Measurements from ENCODE around the gene ADH1A.
"Not testable (repeated sequence)": the region's sequence is repeated elsewhere in the genome, so short reads cannot be mapped to it uniquely, and the experiment has no call there.

ADH1A gene

GRCh38 chr4:99290848-99291786 is at the start of gene ADH1A:
TSS of gene ADH1A (minus strand) at chr4:99290985. CDS start at chr4:99290914, 71 bp downstream.
- no peak for TF ChIP-seq POLR2A (IDR thresholded peaks at IDR 0.05; ENCODE audit: low read length)
- TF ChIP-seq GATA1 (IDR thresholded peaks at IDR 0.05; ENCODE audit: low read depth, low read length): no peak
- no peak for DNase-seq

GRCh38 chr4:99339172-99339571 is 48.4 kb upstream of the ADH1A start:
- TF ChIP-seq GATA1 (IDR thresholded peaks at IDR 0.05; ENCODE audit: low read depth, low read length): no peak
- no peak for DNase-seq

DNA sequence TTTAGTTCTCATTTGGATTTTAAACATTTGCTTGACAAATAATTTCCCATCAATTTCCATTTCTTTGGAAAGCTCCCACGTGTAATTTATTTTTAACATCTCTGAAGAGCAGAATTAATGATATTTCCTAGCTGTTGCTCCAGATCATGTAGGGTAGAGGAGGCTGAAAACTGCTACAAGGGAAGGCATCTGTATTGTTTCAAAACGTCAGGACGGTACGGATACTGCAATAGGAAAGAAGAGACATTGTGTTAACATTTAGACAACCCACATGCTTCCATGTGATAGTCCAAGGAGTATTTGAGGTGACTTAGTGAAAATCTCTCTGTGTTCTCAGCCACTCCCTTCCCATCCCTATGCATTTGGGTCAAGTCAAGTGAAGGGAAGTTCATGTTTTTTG is 45.8 kb upstream of the ADH1A start:
- no peak for DNase-seq
- TF ChIP-seq GATA1 (IDR thresholded peaks at IDR 0.05; ENCODE audit: low read depth, low read length): no peak
- no peak for TF ChIP-seq POLR2A (IDR thresholded peaks at IDR 0.05; ENCODE audit: low read length)

GRCh38 chr4:99334880-99335279 is 44.1 kb upstream of the ADH1A start:
- no peak for DNase-seq
- TF ChIP-seq POLR2A (IDR thresholded peaks at IDR 0.05; ENCODE audit: low read length) (no peak), GATA1 (IDR thresholded peaks at IDR 0.05; ENCODE audit: low read depth, low read length) (no peak)

- no peak for DNase-seq
- no peak for TF ChIP-seq POLR2A (IDR thresholded peaks at IDR 0.05; ENCODE audit: low read length)
- TF ChIP-seq GATA1 (IDR thresholded peaks at IDR 0.05; ENCODE audit: low read depth, low read length): no peak
Measured at GRCh38 chr4:99330648-99331047, 39.9 kb upstream of the ADH1A start.

GRCh38 chr4:99329876-99330275 is 39.1 kb upstream of the ADH1A start:
- no peak for TF ChIP-seq POLR2A (IDR thresholded peaks at IDR 0.05; ENCODE audit: low read length)
- TF ChIP-seq GATA1 (IDR thresholded peaks at IDR 0.05; ENCODE audit: low read depth, low read length): no peak
- no peak for DNase-seq

DNA sequence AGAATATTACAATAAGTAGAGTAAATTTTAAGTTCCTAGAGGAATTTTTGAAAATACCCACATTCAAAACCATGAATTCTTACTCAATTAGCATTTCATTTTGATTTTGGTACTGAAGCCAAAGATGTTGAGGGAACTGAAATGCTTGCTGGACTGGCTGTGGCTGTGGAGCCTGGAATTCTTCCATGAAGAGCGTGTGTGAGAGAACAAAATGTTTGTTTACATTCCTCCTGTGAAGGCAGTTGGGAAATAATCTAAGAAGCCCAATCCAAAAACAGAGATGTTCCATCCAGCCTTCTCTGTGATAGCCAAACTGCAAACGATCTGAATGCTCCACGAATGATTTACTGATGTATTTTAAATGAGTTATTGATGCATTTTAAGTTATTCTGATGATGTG is 34.2 kb upstream of the ADH1A start:
- DNase-seq: no peak
- no peak for TF ChIP-seq GATA1 (IDR thresholded peaks at IDR 0.05; ENCODE audit: low read depth, low read length)
- no peak for TF ChIP-seq POLR2A (IDR thresholded peaks at IDR 0.05; ENCODE audit: low read length)

DNA sequence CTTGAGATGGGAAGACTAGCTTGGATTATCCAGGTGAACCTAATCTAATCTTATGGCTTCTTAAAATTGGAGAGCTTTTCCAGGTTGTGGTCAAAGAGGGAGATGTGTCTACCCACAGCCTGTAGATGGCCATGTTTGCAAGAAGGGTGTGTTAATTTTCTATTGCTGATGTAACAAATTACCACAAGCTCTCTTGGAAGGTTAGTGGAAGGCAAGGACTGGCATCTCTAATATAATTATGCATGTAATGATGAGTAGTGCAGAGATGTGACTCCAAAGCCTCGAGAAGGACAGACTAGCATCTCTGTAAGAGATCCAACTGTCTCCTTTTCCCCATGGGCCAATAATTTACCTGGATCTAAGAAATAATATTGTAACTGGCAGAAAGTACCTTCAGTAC is 33.6 kb upstream of the ADH1A start:
- TF ChIP-seq GATA1 (IDR thresholded peaks at IDR 0.05; ENCODE audit: low read depth, low read length): no peak
- TF ChIP-seq POLR2A (IDR thresholded peaks at IDR 0.05; ENCODE audit: low read length): no peak
- no peak for DNase-seq

DNA sequence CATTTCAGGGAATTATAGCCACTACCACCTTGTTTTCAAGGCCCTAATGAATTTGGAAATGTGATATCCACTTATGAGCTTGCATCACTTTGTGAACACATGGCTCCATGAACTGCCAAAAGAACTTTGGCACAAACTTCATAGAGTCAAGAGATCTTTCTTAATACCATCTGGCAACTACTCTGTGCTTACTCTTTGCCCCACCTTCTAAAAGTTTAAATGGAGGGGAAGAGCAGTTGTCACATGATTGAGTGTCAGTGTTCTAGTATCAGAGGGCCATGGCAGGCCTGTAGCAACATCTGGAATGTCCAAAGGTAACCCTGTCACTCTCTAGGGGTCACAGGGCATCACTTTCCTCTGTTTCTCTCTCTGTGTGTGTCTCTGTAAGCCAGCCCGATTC is 33.0 kb upstream of the ADH1A start:
- TF ChIP-seq POLR2A (IDR thresholded peaks at IDR 0.05; ENCODE audit: low read length): no peak
- no peak for TF ChIP-seq GATA1 (IDR thresholded peaks at IDR 0.05; ENCODE audit: low read depth, low read length)

DNA sequence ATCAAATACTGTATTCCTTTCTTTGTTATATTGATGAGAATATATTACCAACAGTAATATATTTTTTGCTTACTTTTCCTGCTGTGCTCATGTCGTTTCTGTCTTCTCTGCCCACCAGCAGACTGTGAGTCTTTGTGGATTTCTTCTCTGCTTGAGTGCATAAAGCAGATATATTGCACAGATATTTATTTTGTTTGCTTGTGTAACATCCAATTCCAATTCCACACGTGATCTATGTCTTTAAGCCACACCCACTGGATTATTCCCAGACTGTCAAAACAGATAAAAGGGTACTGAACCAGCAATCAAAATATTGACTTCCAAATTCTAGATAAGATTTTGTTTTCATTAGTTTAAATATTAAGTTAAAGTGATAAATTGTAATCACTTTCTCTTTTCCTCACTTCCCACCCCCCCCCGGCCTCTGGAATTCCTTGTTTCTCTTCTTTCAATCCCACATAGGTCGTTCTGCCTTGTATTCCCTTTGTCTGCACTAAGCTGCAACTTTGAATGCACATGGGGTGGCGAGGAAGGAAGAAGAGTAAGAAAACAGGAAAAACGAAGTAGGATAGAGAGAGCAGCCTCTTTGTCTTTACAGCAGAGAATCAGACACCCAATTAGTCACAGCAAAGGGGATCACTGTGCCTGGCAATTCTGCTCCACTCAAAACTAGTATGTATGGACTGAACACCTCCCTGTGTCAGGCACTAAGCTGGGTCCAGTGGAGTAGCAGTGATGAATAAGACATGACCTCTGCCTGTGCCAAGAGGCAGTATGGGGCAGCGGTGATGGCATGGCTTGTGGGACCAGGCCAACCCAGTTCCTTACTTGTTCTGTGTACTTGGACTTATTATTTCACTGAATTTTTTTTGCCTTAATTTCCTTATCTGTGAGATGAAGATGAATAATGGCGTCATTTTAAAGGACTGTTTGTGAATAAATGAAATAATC is 30.7 kb upstream of the ADH1A start, which contains the start of gene ADH1B:
Gene ADH1B (minus strand): TSS at position 161 of the 951 bp plus-strand sequence. CDS start 70 bp downstream, at position 91.
- TF ChIP-seq POLR2A (IDR thresholded peaks at IDR 0.05; ENCODE audit: low read length) (no peak), GATA1 (IDR thresholded peaks at IDR 0.05; ENCODE audit: low read depth, low read length) (no peak)
- DNase-seq: no peak

More for the DNA sequence above, 33.0 kb upstream of the ADH1A start:
- DNase-seq: no peak

DNA sequence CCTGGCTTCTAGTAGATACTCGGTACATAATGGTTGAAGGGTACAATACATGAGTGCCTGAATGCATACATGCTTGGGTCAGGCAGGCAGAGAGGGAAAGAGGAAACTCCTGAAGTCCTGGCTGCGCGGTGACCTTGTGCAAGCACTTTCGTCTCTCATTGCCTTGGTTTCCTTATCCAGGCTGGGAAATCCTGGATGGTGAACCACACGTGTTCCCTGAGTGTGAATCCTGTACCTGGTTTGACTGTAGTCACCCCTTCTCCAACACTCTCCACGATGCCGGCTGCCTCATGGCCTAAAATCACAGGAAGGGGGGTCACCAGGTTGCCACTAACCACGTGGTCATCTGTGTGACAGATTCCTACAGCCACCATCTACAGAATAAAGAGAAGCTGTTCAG is 27.0 kb upstream of the ADH1A start:
- not testable (repeated sequence) for DNase-seq

DNA sequence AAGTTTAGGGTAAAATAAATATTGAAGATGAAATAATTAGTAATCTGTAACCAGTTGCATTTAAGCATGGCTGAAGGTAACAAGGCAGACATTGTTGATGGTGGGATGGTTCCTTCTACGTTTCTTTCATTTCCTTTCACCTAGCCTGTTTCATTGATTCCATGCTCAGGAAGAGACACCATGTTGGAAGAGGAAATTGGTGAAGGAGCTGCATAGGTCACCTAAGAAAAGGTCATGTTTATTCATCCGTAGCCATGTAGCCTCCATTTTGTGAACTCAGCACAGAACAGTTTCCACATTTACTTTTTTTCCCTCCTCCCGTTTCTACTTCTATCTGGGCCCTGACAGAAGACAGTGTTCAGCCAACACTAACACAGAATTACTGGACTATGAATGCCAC is 26.6 kb upstream of the ADH1A start:
- TF ChIP-seq POLR2A (IDR thresholded peaks at IDR 0.05; ENCODE audit: low read length) (no peak), GATA1 (IDR thresholded peaks at IDR 0.05; ENCODE audit: low read depth, low read length) (no peak)
- DNase-seq: no peak

DNA sequence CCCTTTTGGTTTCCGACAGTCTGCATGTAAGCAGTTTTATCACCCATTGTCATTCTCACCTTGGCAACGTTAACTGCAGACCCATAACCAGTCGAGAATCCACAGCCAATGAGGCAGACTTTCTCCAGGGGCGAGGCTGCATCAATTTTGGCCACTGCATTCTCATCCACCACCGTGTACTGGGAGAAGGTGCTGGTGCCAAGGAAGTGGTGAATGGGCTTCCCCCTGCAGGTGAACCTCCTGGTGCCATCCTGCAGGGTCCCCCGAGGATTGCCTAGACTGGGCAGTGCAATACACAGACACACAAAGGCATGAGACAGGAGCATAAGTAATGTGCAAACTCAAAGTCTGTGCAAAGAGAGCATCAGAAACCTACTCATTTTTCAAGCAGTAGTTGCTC is 25.1 kb upstream of the ADH1A start:
- TF ChIP-seq POLR2A (IDR thresholded peaks at IDR 0.05; ENCODE audit: low read length) (no peak), GATA1 (IDR thresholded peaks at IDR 0.05; ENCODE audit: low read depth, low read length) (no peak)
- no peak for DNase-seq

GRCh38 chr4:99314211-99314610 is 23.4 kb upstream of the ADH1A start:
- no peak for DNase-seq
- TF ChIP-seq GATA1 (IDR thresholded peaks at IDR 0.05; ENCODE audit: low read depth, low read length) (no peak), POLR2A (IDR thresholded peaks at IDR 0.05; ENCODE audit: low read length) (no peak)

All from erythroblast (primary cell).